Measurements from ENCODE around the gene MPP2. TPM values are rescaled to one million over a fixed set of nuclear protein-coding genes. Genes with fewer than 3 reads are reported as not detected.

Gene MPP2
- total and polyA plus RNA-seq, 2 of the 13 experiments (the other 11 are each of a cell fraction or from before 2014, with no cell fraction given): 0.20 to 1.7 TPM

GRCh38 chr17:43940630-43941029 is 33.3 kb upstream of the MPP2 start (continued):
- no peak for TF ChIP-seq DZIP1 (CRISPR knock-in tag; IDR thresholded peaks at IDR 0.05)
- no peak for TF ChIP-seq HHEX (CRISPR knock-in tag; IDR thresholded peaks at IDR 0.05)
- TF ChIP-seq E2F5 (CRISPR knock-in tag; conservative IDR thresholded peaks at IDR 0.05): no peak
- no peak for TF ChIP-seq TAF1 (CRISPR knock-in tag; IDR thresholded peaks at IDR 0.05)
- TF ChIP-seq ZNF282 (IDR thresholded peaks at IDR 0.05; ENCODE audit: partially characterized antibody): no peak
- TF ChIP-seq RFXAP (CRISPR knock-in tag; IDR thresholded peaks at IDR 0.05; ENCODE audit: borderline replicate concordance): no peak
- 0 out of 2 replicates have a peak, but pooled peaks have one; percentile 39 for TF ChIP-seq HOXA9 (CRISPR knock-in tag; IDR thresholded peaks at IDR 0.05; ENCODE audit: borderline replicate concordance)
- TF ChIP-seq ZSCAN22 (CRISPR knock-in tag; IDR thresholded peaks at IDR 0.05): no peak
- TF ChIP-seq ZNF615 (CRISPR knock-in tag; IDR thresholded peaks at IDR 0.05; ENCODE audit: borderline replicate concordance): no peak
- TF ChIP-seq GMEB2 (CRISPR knock-in tag; IDR thresholded peaks at IDR 0.05; ENCODE audit: low read depth): no peak
- TF ChIP-seq SKIL (CRISPR knock-in tag; IDR thresholded peaks at IDR 0.05; ENCODE audit: borderline replicate concordance): no peak
- no peak for TF ChIP-seq ZNF724P (CRISPR knock-in tag; IDR thresholded peaks at IDR 0.05; ENCODE audit: borderline replicate concordance)
- TF ChIP-seq POLR2AphosphoS2 (IDR thresholded peaks at IDR 0.05; ENCODE audit: low read depth, low read length): no peak
- TF ChIP-seq ZNF350 (CRISPR knock-in tag; IDR thresholded peaks at IDR 0.05; ENCODE audit: borderline replicate concordance, low read depth): 0 out of 2 replicates have a peak, but pooled peaks have one; percentile 30
- TF ChIP-seq SIX4 (CRISPR knock-in tag; IDR thresholded peaks at IDR 0.05): no peak
- no peak for TF ChIP-seq ZNF646 (CRISPR knock-in tag; IDR thresholded peaks at IDR 0.05)
- no peak for TF ChIP-seq SRSF1 (optimal IDR thresholded peaks at IDR 0.05; ENCODE audit: low read depth, low read length)

Data from HepG2 (cell line).